HFF-Myc (cell line): ENCODE results near the gene C3orf22.

ENCODE experiments used
- DNase-seq: peaks from one replicate; pipeline ENCODE4 v3.0.0-alpha.2; 2011; ENCODE audit warnings: low read depth; ENCODE audit errors: extremely low read depth
- H3K4me3 ChIP-seq: replicated peaks from 2 replicates; pipeline ENCODE4 v1.5.1; 2011; ENCODE audit warnings: low read depth, mild to moderate bottlenecking, control low read depth, low read length
- CTCF ChIP-seq: IDR thresholded peaks from 2 replicates; pipeline ENCODE4 v1.5.1; 2012; ENCODE audit warnings: mild to moderate bottlenecking, low read depth, low read length, control low read depth; ENCODE audit errors: missing control alignments

Gene C3orf22

GRCh38 chr3:126582311-126582710 is 23.6 kb upstream of the C3orf22 start:
- no peak overlapping the region for H3K4me3 ChIP-seq
- TF ChIP-seq CTCF = no peak
- DNase-seq = no peak

GRCh38 chr3:126581569-126581968 is 22.8 kb upstream of the C3orf22 start:
- no peak for DNase-seq
- no peak overlapping the region for H3K4me3 ChIP-seq
- no peak for TF ChIP-seq CTCF

- no peak for TF ChIP-seq CTCF
- DNase-seq = no peak
- H3K4me3 ChIP-seq = no peak overlapping the region
Measured at GRCh38 chr3:126580746-126581145, 22.0 kb upstream of the C3orf22 start.

GRCh38 chr3:126578702-126579101 is 20.0 kb upstream of the C3orf22 start:
- no peak overlapping the region for H3K4me3 ChIP-seq
- TF ChIP-seq CTCF = no peak
- DNase-seq = no peak

GRCh38 chr3:126577261-126577660 is 18.5 kb upstream of the C3orf22 start:
- no peak overlapping the region for H3K4me3 ChIP-seq
- DNase-seq = no peak
- TF ChIP-seq CTCF = no peak

GRCh38 chr3:126573492-126574117 is 14.9 kb upstream of the C3orf22 start:
- no peak for DNase-seq
- no peak overlapping the region for H3K4me3 ChIP-seq
- TF ChIP-seq CTCF = no peak

GRCh38 chr3:126571078-126571477 is 12.3 kb upstream of the C3orf22 start:
- H3K4me3 ChIP-seq = no peak overlapping the region
- DNase-seq = no peak
- no peak for TF ChIP-seq CTCF
